Measurements from ENCODE around the gene ASGR2. TPM values are rescaled to one million over a fixed set of nuclear protein-coding genes. Genes with fewer than 3 reads are reported as not detected.

ASGR2 gene
- polyA plus RNA-seq, 2 of the 4 experiments (the other 2 are of a cell fraction), result 0.06 to 0.34 TPM

DNA sequence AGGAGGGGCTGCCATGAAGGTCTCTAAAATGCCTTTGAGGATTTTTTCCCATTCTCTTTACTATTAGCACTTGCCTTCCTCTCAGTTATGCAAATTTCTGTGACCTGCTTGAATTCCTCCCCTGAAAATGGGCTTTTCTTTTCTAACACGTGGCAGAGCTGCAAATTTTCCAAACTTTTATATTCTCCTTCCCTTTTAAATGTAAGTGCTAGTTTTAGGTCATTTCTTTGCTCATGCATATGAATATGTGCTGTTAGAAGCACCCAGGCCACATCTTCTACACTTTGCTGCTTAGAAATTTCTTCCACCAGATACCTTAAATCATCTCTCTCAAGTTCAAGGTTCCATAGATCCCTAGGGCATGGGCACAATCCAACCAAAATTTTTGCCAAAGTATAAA is 46.4 kb downstream of the ASGR2 start (continued):
- TF ChIP-seq CBX2 (IDR thresholded peaks at IDR 0.05; ENCODE audit: borderline replicate concordance, low read depth) (no peak), KDM1A (IDR thresholded peaks at IDR 0.05; ENCODE audit: low read depth) (no peak), HOXB13 (CRISPR knock-in tag; IDR thresholded peaks at IDR 0.05; ENCODE audit: low read depth) (no peak), ZC3H11A (IDR thresholded peaks at IDR 0.05) (no peak)

DNA sequence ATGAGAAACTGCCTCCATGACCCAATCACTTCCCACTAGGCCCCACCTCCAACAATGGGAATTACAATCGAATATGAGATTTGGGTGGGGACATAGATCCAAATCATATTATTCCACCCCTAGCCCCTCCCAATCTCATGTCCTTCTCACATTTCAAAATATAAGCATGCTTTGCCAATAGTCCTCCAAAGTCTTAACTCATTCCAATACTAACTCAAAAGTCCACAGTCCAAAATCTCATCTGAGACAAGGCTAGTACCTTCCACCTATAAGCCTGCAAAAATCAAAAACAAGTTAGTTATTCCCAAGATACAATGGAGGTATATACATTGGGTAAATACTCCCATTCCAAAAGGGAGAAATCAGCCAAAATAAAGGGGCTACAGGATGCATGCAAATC is 47.4 kb downstream of the ASGR2 start:
- DNase-seq (ENCODE audit: low read depth in 1 of 2, low spot score in 1 of 2) (no peak), FAIRE-seq (no peak), ATAC-seq (no peak)
- POLR2A ChIA-PET, result no interaction called here
- peaks cover 8% of the 10 kb centered on the region; the same call in 1 of the 3 replicates for H3K9me3 ChIP-seq
- CTCF ChIA-PET, result interaction anchor here (1.1 to 34.0 kb wide), 5 partner anchors 12 to 421 kb away, joined by 3 to 1477 read pairs (median 6); partner anchors contain the start of genes ASGR2 and CLEC10A
- no peak for TF ChIP-seq NR3C1 (IDR thresholded peaks at IDR 0.05)
- no peak for TF ChIP-seq CBX2 (IDR thresholded peaks at IDR 0.05; ENCODE audit: borderline replicate concordance, low read depth)
- no peak for TF ChIP-seq MAFK (IDR thresholded peaks at IDR 0.05; ENCODE audit: partially characterized antibody)
- no peak for TF ChIP-seq NPAS2 (CRISPR knock-in tag; IDR thresholded peaks at IDR 0.05; ENCODE audit: borderline replicate concordance)
- no peak overlapping the region for H3K4me2 ChIP-seq
- H3K4me3 ChIP-seq, result no peak overlapping the region
- no peak overlapping the region for H3K27ac ChIP-seq
- peaks cover 17% of the 10 kb centered on the region for H3K4me1 ChIP-seq
- WGBS (ENCODE audit: missing lambda C conversion rate), result 30% methylated on average over 1 of the region's 1 CpG

DNA sequence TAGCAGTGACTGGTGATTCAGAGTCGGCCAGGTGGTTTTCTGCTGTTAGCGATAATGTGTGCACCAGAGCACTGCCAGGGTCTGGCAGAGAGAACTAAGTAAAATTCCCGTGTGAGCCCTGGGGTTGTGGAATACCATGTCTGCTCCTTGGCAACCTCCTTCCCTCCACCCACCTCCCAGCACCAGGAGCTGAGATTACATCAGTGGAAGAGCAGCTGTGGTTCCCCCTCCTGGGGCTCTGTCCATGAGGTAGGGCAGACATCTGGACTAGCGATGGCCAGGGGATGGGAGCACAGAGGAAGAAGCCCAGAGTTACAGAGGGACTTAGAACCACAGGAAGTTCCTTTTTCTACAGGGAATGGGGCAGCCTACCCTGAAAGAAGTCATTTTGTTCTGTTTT is 50.4 kb downstream of the ASGR2 start:
- Histone ChIP-seq H3K4me2 (no peak overlapping the region), H3K9me3 (peaks cover 8% of the 10 kb centered on the region; the same call in 1 of the 3 replicates), H3K4me1 (peaks cover 37% of the 10 kb centered on the region), H3K4me3 (no peak overlapping the region), H3K27ac (peak overlapping the region; percentile 0 to 91; a peak in 3 of 6 replicates)
- CTCF ChIA-PET, result interaction anchor here (1.4 to 34.0 kb wide), 5 partner anchors 9 to 72 kb away, joined by 3 to 1477 read pairs (median 6); partner anchors contain the start of gene ASGR2
- no peak for FAIRE-seq
- no peak for DNase-seq (ENCODE audit: low read depth in 1 of 2, low spot score in 1 of 2)
- no peak for TF ChIP-seq JUN (IDR thresholded peaks at IDR 0.05)
- TF ChIP-seq, protein P1, sequence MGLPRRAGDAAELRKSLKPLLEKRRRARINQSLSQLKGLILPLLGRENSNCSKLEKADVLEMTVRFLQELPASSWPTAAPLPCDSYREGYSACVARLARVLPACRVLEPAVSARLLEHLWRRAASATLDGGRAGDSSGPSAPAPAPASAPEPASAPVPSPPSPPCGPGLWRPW (IDR thresholded peaks at IDR 0.05), result no peak
- TF ChIP-seq JUNB (IDR thresholded peaks at IDR 0.05), result no peak
- TF ChIP-seq HEYL (CRISPR knock-in tag; IDR thresholded peaks at IDR 0.05), result no peak
- TF ChIP-seq RAD21 (conservative IDR thresholded peaks at IDR 0.05 in 1 of 2, IDR thresholded peaks at IDR 0.05 in 1 of 2), result no peak
- no peak for ATAC-seq
- 78% methylated on average over 4 of the region's 4 CpGs for WGBS (ENCODE audit: missing lambda C conversion rate)
- POLR2A ChIA-PET, result no interaction called here

DNA sequence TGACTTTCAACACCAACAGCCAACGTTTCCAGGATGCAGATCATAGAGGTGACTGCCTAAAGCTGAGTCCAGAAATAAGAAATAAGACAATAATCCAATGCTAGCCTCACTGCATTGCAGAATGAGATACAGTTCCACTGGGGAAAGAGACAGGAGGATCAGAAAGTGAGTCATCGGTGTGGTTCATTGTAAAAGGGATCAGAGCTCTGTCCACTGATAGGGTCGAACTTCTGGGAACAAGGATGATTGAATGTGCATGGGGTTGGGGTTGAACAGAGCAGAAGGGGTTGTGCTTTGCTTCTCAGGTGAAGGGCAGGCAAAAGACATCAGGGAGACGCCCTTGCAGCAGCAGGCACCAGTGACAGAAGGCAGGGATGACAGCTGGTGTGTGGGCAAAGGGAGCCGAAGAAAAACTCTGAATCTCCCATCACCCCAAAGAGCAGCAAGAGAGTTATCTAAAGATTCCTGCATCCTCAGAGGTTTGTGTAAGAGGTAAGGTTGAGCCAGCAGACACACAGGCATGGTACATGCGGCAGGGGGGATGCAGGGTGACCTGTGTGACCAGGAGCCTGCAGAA is 51.0 kb downstream of the ASGR2 start:
- Histone ChIP-seq H3K4me1 (peaks cover 43% of the 10 kb centered on the region), H3K27ac (peak overlapping the region; percentile 11 to 91; a peak in 4 of 6 replicates), H3K4me2 (peak overlapping the region; percentile 5; the same call in 1 of the 3 replicates), H3K4me3 (no peak overlapping the region), H3K9me3 (peaks cover 8% of the 10 kb centered on the region; the same call in 1 of the 3 replicates)
- WGBS (ENCODE audit: missing lambda C conversion rate), result 58% methylated on average over 6 of the region's 6 CpGs
- CTCF ChIA-PET, result interaction anchor here (0.9 to 34.0 kb wide), 7 partner anchors 9 to 233 kb away, joined by 3 to 1477 read pairs (median 12); partner anchors contain the start of gene ASGR2
- DNase-seq (ENCODE audit: low read depth in 1 of 2, low spot score in 1 of 2), result no peak
- POLR2A ChIA-PET, result no interaction called here
- no peak for ATAC-seq
- TF ChIP-seq, protein P2, sequence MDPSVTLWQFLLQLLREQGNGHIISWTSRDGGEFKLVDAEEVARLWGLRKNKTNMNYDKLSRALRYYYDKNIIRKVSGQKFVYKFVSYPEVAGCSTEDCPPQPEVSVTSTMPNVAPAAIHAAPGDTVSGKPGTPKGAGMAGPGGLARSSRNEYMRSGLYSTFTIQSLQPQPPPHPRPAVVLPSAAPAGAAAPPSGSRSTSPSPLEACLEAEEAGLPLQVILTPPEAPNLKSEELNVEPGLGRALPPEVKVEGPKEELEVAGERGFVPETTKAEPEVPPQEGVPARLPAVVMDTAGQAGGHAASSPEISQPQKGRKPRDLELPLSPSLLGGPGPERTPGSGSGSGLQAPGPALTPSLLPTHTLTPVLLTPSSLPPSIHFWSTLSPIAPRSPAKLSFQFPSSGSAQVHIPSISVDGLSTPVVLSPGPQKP (IDR thresholded peaks at IDR 0.05; ENCODE audit: low read depth, low read length), result no peak
- no peak for TF ChIP-seq EHMT2 (IDR thresholded peaks at IDR 0.05; ENCODE audit: low read depth)
- no peak for TF ChIP-seq HEYL (CRISPR knock-in tag; IDR thresholded peaks at IDR 0.05)
- no peak for TF ChIP-seq CHD4 (IDR thresholded peaks at IDR 0.05; ENCODE audit: borderline replicate concordance)
- no peak for TF ChIP-seq TP53 (CRISPR knock-in tag; IDR thresholded peaks at IDR 0.05)
- TF ChIP-seq, protein P3, sequence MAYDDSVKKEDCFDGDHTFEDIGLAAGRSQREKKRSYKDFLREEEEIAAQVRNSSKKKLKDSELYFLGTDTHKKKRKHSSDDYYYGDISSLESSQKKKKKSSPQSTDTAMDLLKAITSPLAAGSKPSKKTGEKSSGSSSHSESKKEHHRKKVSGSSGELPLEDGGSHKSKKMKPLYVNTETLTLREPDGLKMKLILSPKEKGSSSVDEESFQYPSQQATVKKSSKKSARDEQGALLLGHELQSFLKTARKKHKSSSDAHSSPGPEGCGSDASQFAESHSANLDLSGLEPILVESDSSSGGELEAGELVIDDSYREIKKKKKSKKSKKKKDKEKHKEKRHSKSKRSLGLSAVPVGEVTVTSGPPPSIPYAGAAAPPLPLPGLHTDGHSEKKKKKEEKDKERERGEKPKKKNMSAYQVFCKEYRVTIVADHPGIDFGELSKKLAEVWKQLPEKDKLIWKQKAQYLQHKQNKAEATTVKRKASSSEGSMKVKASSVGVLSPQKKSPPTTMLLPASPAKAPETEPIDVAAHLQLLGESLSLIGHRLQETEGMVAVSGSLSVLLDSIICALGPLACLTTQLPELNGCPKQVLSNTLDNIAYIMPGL (CRISPR knock-in tag; IDR thresholded peaks at IDR 0.05; ENCODE audit: borderline replicate concordance), result no peak
- TF ChIP-seq, protein P4, sequence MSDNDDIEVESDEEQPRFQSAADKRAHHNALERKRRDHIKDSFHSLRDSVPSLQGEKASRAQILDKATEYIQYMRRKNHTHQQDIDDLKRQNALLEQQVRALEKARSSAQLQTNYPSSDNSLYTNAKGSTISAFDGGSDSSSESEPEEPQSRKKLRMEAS (IDR thresholded peaks at IDR 0.05), result no peak
- TF ChIP-seq NPAS2 (CRISPR knock-in tag; IDR thresholded peaks at IDR 0.05; ENCODE audit: borderline replicate concordance), result no peak
- TF ChIP-seq, protein P1 (IDR thresholded peaks at IDR 0.05), result no peak
- peak; percentile 90 for FAIRE-seq

All from A549 (cell line).